HPDE6-E6E7 (cell line): ENCODE measurements around the gene UBB.

Experiments used
- DNase-seq: peaks from one replicate; pipeline ENCODE4 v3.0.0; 2011; ENCODE audit warnings: missing footprints; ENCODE audit errors: extremely low spot score

Gene UBB

DNA sequence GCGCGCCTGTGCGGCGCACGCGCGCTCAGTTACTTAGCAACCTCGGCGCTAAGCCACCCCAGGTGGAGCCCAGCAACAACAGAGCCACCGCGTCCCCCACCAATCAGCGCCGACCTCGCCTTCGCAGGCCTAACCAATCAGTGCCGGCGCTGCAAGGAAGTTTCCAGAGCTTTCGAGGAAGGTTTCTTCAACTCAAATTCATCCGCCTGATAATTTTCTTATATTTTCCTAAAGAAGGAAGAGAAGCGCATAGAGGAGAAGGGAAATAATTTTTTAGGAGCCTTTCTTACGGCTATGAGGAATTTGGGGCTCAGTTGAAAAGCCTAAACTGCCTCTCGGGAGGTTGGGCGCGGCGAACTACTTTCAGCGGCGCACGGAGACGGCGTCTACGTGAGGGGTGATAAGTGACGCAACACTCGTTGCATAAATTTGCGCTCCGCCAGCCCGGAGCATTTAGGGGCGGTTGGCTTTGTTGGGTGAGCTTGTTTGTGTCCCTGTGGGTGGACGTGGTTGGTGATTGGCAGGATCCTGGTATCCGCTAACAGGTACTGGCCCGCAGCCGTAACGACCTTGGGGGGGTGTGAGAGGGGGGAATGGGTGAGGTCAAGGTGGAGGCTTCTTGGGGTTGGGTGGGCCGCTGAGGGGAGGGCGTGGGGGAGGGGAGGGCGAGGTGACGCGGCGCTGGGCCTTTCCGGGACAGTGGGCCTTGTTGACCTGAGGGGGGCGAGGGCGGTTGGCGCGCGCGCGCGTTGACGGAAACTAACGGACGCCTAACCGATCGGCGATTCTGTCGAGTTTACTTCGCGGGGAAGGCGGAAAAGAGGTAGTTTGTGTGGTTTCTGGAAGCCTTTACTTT, at the start of gene UBB:
TSS of gene UBB (plus strand) at position 452 of the 856 bp plus-strand sequence. CDS start 817 bp downstream, outside the sequence.
- peak; percentile 84 for DNase-seq

DNA sequence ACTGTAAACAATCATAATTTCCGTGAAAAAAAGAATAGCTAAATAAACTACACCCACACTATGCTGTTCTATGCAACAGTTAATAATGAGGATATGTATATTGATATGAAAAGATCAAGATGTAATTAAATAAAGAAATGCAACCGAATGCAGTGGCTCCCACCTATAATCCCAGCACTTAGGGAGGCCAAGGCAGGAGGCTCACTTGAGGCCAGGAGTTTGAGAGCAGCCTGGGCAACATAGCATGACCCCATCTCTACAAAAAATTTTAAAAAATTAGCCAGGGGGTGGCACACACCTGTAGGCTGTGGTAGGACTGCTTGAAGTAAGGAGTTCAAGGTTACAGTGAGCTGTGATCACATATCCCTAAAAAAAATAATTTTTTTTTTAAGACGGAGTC, 42.5 kb upstream of the UBB start:
- DNase-seq: no peak

DNA sequence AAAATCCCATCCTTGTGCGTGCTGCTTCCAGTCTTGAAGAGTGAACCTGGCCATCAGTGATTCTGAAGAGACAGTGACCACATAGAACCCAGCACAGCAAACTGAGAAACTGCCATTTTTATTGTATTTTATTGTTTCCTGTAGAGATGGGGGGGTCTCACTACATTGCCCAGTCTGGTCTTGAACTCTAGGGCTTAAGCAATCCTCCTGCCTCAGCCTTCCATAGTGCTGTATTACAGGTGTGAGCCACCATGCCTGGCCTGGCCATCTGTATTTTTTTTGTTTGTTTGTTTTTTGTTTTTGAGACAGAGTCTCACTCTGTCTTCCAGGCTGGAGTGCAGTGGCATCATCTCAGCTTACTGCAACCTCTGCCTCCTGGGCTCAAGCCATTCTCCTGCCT, 41.5 kb upstream of the UBB start:
- no peak for DNase-seq

DNA sequence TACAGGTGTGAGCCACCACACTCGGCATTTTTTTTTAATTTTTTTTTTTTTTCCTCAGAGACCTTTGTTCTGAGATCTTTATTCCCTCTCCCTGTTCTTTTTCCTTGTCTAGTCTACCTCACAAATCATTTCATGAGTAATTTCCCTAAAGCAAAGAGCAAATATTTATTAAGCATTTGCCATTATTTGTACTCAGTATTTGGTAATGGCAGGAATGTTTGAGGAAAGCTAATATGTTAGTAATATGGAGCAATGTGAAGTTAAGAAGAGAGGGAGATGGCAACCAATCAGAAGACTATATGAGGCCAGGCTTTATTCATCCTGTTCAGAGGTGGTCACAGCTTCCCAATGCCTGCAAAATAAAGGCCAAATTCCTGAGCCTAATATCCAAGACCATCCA, 40.9 kb upstream of the UBB start:
- no peak for DNase-seq

DNA sequence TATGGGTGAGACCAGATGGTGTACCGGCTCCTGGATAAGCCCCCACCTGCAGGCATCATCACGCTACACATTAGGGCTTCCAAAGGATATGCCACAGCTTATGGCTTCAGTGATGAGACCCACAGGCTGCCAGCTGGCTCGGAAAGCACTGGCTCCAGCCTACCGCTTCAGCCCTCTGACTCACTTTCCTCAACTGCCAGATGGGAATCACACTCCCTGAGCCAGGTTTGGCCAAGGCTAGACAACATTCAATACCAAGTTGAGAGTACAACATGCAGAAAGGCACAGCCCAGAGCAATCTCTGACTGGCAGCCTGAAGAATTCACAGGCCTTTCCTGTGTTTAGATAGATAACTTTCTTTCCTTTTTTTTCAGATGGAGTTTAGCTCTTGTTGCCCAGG, 37.9 kb upstream of the UBB start:
- DNase-seq: no peak

DNA sequence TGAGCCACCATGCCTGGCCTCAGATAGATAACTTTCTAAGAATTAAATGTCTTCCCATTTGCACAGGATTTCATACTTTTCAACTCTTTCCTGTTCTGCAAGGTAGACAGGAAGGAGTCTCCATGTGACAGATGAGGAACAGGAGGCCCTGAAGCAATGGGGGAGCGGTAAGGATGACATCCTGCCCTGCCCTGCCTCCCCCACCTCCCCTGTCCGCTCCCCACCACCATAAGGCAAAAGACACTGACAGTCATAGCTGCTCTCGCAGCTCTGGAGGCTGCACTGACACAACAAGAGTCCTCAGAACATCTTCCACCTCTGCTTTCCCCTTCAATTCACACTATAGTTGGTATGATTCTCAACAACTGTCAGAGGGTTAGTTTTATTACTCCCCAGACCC, 37.3 kb upstream of the UBB start:
- DNase-seq: no peak

DNA sequence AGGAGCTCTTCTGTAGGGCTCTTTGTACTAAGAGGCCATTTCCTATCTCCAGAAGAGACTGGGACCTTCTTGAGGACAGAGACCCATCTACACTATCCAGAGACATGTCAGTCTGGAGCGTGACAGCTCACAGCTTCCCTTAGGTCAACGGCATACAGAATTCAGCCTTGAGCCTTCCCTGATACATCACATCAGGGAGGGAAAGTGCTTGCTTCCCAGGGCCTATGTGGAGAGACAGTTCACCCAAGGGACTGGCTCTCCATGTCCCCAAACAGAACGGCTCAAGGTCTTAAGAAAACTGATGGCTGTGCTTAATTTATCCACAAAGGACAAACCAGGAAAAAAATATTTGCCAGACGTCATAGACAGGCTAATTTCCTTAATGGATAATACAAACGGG, 35.3 kb upstream of the UBB start:
- DNase-seq: no peak

DNA sequence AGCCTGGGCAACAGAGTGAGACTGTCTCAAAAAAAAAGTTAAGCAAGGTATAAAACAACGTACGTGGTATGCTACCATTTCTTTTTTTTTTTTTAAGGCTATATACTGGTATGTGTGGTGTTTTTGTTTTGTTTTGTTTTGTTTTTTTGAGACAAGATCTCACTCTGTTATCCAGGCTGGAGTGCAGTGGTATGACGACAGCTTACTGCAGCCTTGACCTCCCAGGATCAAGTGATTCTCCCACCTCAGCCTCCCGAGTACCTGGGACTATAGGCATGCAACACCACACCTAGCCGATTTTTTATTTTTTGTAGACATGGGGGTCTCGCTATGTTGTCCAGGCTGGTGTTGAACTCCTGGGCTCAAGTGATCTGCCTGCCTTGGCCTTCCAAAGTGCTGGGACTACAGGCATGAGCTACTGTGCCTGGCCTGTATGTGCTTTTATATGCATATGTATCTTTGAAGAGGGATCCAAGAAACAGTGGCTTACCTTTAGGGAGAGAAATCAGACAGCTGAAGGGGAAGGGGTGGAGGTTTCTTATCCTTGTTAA, 34.1 kb upstream of the UBB start:
- DNase-seq: no peak

DNA sequence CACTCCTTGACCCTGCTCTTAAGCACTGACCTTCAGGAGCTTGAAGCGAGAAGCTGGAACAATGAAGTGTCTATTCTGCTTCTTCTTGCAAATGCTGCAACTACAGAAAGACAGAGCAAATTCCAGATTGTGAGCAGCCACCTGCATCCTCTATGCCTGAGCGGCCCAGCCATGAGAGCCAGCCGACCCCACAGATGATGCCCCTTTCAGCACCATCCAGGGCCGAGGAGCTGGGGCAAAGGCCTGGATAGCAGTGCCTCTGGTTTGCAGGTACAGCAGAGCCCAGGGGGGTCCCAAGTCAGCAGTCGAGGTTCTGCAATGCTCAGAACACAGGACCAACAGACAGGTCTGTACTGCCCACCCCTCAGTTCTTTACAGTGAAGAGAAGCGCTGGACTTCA, 32.3 kb upstream of the UBB start:
- DNase-seq: no peak

DNA sequence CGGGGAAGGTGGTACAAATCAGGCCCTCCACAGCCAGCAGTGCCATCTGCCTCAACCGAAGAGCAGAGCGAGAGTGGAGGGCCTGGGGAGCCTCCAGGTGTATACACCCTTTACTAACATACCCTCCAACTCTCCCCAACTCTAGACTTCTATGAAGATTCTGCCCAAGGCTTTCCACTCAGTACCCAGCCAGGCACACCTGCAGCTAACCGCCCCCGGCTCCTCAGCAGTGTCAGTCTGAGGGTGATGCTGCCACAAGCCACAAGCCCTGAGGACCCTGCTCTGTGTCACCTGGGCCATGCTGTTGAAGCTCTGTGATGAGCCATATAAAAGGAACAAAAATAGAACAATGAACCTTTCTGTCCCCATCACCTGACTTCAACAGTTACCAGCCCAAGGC, 31.5 kb upstream of the UBB start:
- no peak for DNase-seq

DNA sequence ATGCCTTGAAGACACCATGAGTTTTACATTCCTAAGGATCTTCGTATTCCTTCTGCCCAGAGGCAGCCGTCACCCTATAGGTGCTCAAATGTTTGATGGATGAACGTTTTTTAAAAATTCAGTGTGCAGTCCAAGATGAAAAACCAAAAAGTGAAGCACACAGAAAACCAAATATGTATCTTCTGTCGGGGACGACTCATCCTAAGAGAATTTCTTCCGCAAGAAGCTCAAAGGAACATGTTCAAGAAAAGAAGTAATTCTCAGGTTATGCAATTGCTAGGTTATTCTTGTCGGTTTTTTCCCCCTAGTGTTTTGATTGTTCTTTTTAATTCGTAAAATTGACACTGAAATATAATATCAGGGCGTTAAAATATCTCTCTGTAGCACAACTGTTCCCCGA, 29.1 kb upstream of the UBB start:
- no peak for DNase-seq

DNA sequence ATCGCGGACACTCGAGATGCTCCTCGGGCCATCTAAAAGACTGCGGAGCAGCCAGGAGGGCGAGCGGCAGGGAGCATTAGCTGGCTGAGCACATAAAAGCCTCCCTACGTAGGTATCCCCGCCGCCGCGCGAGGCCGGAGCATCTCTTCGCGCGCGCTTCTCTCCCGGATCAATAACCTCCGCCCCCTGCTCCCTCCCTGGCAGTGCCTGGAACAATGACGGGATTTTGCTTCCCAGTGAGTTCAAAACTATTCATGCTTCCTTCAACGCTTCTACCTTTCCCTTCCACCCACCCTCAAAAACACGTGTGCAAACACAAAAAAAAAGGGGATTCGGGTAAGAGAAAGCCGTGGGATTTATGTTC, 28.6 kb upstream of the UBB start:
- no peak for DNase-seq

DNA sequence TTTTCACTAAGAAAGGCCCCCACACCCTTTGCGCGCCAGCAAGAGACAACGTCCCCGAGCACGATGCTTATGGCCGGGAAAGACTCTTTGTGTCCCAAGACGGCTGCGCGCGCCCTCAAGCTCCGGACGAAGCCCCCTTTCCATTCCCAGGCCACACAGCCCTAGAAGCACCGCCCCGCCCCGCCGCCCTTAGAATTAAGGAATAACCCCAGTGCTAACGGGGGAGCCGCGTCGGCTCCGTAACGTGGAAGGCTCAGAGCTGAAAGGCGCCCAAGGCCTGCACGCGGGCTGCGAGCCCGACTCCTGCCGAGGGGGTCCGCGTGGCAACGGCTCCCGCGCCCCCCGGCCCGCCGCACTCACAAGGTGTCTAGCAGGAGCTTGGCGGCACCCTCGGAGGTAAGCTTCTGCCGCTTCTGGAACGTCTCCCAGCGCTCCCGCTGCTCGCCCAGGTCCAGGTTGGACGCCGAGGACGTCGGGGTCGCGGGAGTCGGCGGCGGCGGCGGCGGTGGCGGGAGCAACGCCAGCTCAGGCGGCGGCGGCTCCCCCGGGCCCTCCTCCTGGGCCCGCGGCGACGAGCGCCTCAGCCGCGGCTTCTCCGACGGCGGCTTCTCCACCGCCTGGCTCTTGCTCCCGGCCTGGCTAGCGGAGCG, 28.1 kb upstream of the UBB start:
- no peak for DNase-seq

DNA sequence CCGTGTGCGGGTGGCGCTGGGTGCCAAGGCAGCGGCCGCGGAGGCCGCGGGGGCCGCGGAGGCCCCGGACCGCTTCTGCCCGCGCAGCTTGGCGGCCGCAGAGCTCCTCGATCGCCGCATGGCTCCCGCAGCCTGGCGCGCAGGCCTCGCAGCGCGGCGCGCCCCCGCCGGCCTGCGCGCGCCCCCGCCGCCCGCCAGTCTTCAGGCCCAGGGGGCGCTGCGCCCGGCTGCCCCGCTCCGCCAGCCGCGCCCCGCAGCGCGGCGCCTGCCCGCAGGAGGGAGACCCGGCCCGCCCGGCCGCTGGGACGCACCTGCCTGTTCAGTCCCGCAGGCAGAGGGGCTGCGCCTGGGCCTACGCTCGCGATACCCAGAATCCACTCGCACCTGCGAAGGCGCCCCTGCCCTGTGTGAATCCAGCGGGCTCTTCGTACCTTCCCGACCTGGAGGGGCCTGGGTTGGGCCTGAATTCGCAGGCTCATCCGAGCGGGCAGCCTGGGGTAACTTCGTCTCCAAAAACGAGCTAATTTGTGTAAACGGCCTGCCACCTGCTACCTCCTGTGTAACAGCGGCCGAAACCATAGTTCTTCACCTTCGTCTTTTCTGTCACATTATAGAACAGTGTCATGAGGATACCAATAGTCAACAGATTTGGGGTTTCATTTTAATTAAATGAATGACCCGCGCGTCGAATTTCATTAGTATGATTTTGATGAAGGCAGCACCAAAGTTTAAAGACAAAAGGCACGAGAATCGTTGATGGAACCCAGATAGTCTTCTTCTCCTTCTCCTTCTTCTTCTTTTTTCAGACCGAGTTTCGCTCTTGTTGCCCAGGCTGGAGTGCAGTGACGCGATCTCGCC, 27.3 kb upstream of the UBB start, which contains the start of gene CENPV:
TSS of gene CENPV (minus strand) at position 153 of the 858 bp plus-strand sequence. CDS start at position 120, 33 bp downstream.
- DNase-seq: no peak

DNA sequence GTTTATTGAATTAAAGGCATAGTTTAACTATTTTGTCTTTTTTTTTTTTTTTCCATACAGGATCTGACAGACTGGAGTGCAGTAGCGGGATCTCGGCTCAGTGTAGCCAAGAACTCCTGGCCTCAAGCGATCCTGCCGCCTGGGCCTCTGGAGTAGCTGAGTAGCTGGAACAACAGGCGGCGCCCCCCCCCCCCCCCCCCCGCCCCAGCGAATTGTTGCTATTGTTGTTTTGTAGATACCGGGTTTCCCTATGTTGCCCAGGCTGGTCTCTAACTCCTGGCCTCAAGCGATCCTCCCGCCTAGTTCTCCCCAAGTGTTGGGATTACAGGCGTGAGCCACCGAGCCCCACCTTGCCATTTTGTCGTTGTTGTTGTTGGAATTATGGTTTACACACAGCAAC, 26.3 kb upstream of the UBB start:
- DNase-seq: no peak

DNA sequence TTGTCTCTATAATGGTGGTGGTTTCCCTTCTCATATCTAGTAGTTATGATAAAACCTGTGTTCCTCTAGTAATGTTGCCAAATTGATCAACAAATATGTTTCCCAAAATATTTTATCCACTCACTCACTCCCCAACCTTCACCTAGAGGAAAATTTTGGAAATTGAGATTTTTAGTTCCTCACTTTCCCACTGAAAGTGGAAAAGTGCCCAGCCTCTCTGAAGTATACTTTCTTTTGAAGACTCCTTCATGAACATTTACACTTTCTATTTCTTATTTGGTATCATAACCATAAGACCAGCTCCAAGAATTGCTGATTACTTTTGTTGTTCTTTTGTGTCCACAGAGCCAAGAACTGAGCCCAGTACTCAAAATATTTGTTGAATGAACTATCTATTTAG, 22.5 kb upstream of the UBB start:
- no peak for DNase-seq

DNA sequence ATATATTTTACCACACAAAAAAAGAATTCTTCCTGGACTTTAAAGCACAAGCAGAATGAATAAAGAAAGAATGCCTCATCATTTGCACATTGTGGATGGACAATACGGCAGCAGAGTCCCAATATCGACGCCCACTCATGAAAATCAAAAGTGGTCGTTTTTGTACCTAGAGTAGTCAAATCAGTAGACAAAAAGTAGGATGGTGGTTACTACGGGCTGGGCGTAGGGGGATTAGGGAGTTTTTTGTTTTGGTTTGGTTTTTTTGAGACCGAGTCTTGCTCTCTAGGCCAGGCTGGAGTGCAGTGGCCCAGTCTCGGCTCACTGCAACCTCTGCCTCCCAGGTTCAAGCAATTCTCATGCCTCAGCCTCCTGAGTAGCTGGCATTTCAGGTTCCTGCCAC, 19.0 kb upstream of the UBB start:
- DNase-seq: no peak

DNA sequence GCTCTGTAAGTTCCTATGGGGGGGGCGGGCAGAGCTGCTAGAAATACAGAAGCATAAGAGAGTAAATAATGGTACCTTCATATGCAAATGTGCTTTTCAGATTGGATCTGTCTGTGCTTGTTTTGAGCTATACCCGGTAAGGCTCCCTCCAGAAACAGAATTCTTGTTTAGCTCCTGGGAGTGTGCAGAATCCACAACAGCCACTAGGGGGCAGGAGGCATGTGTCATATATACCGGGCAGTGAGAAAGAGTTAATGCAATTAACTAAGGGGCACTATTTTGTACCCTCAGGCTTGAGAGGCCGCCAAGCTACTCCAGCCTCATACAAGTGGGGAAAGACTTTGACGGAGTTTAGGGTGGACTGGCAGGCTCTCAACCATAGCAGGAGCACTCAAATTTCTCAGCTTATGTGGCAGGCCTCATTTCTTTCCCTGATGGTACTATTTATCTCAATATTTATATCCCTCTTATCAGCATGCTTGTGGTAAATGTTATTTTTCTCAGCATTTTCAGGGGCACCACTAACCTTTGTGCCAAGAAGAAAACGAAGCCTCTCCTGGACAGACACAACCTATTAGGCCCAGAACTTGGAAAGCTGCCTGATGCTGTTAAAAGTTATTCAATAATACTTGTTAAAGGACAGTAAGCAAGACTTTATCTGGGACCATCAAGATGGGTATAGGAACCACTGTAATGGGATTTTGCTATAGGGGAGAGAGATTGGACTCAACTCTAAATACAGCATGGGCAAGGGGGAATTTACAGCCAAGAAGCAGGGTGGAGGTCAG, 16.9 kb upstream of the UBB start:
- no peak for DNase-seq

DNA sequence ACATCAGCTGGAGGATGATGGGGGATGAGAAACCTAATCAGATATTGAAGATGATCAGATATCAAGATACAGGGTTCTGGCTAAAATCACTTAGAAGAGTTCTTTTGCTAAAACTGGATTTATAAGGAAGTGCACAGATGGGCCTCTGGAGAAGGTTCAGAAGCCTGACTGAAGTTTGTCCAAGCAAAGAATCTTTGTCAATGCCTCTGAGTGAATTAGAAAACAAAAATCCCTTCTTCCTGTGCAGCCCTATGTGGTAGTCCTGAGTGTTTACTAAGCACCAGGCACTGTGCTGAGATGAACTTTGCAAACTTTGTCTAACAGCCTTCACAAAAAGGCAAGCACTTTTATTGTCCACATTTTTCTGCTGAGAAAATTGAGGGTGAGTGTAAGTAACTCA, 16.3 kb upstream of the UBB start:
- DNase-seq: no peak

DNA sequence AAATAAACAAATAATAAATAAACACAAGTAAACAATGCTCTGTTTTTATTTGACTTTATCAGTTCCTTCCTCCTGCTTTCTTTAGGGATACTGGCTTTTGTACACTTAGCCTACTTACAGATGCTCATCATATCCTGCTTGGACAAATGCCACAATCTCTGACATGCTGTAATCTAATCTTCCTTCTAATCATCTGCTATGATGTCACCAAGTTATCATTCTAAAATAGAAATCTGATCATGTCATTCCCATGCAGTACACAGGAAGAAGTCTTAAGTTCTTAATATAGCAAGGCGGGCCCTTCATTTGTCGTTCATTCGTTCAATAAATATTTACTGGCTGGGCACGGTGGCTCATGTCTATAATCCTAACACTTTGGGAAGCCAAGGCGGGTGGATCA, 9.1 kb upstream of the UBB start:
- peak; percentile 20 for DNase-seq
